RPMI7951 (cell line): Measurements from ENCODE around the gene BCAS4. TPM values are rescaled to one million over a fixed set of nuclear protein-coding genes. Genes with fewer than 3 reads are reported as not detected.

Experiments
- DNase-seq: peaks from one replicate; pipeline ENCODE4 v3.0.0-alpha.2; 2012; ENCODE audit warnings: low read depth
- total RNA-seq: library from RNA; depleted of rRNA; stranded (reverse); fragments of >200 nt; shearing (Covaris generic); gene quantifications from 2 replicates; pipeline ENCODE4 v1.2.3, GENCODE V29; 2014; rRNA removed

Gene BCAS4
- total RNA-seq, 1 experiment from 2014 or later = 5.9 TPM

- DNase-seq = no peak
Observed at GRCh38 chr20:50911716-50912115, 116.9 kb downstream of the BCAS4 start.

GRCh38 chr20:50913690-50914375 lies 119.0 kb downstream of the BCAS4 start:
- DNase-seq = peak; percentile 93

- peak; percentile 46 for DNase-seq
Observed at GRCh38 chr20:50915424-50915823, 120.6 kb downstream of the BCAS4 start.

GRCh38 chr20:50916257-50916656 lies 121.4 kb downstream of the BCAS4 start:
- peak; percentile 47 for DNase-seq

GRCh38 chr20:50916934-50917333 lies 122.1 kb downstream of the BCAS4 start:
- DNase-seq = no peak

- DNase-seq = no peak
Observed at GRCh38 chr20:50918403-50918802, 123.5 kb downstream of the BCAS4 start.

- peak; percentile 57 for DNase-seq
Observed at GRCh38 chr20:50919567-50919966, 124.7 kb downstream of the BCAS4 start.

GRCh38 chr20:50920997-50921396 lies 126.1 kb downstream of the BCAS4 start:
- peak; percentile 24 for DNase-seq

GRCh38 chr20:50921803-50922501 lies 127.1 kb downstream of the BCAS4 start:
- DNase-seq = no peak

GRCh38 chr20:50924261-50924920 lies 129.5 kb downstream of the BCAS4 start:
- no peak for DNase-seq

GRCh38 chr20:50926530-50926929 lies 131.7 kb downstream of the BCAS4 start:
- DNase-seq = no peak

Other genes starting within 250 kb of the BCAS4 start
- 10.0 and 10.8 TPM in 2 replicates for gene RIPOR3, start 103.5 kb upstream of the BCAS4 start, total RNA-seq
- 5.5 and 6.2 TPM in 2 replicates for gene PARD6B, start 63.5 kb upstream of the BCAS4 start, total RNA-seq
- 36.3 and 43.1 TPM in 2 replicates for gene ADNP, start 136.4 kb downstream of the BCAS4 start, total RNA-seq
- 188 and 215 TPM in 2 replicates for gene DPM1, start 163.5 kb downstream of the BCAS4 start, total RNA-seq
- gene MOCS3, start 163.8 kb downstream of the BCAS4 start, total RNA-seq = 10.1 and 12.1 TPM in 2 replicates
- gene KCNG1, start 228.0 kb downstream of the BCAS4 start, total RNA-seq = 7.7 and 17.9 TPM in 2 replicates